GM21423 (cell line): ENCODE results near the gene JADE1.

Experiments used
- ATAC-seq: cut with Tn5 transposase; IDR thresholded peaks from one replicate; pipeline ENCODE4 v1.9.1; 2021; ENCODE audit warnings: mild to moderate bottlenecking, moderate library complexity; ENCODE audit not compliant: unreplicated experiment

Gene JADE1

GRCh38 chr4:128810331-128810870 lies 901 bp downstream of the JADE1 start:
- no peak for ATAC-seq

GRCh38 chr4:128810871-128811570 lies 1.5 kb downstream of the JADE1 start:
- ATAC-seq: peak; percentile 47

- peak; percentile 48 for ATAC-seq
Observed at GRCh38 chr4:128811571-128812441, 2.3 kb downstream of the JADE1 start.

- ATAC-seq: peak; percentile 1
Observed at GRCh38 chr4:128812442-128813235, 3.1 kb downstream of the JADE1 start.

- ATAC-seq: no peak
Observed at GRCh38 chr4:128813965-128814364, 4.5 kb downstream of the JADE1 start.

- ATAC-seq: no peak
Observed at GRCh38 chr4:128818442-128818841, 8.9 kb downstream of the JADE1 start.

GRCh38 chr4:128819082-128819742 lies 9.7 kb downstream of the JADE1 start:
- no peak for ATAC-seq

DNA sequence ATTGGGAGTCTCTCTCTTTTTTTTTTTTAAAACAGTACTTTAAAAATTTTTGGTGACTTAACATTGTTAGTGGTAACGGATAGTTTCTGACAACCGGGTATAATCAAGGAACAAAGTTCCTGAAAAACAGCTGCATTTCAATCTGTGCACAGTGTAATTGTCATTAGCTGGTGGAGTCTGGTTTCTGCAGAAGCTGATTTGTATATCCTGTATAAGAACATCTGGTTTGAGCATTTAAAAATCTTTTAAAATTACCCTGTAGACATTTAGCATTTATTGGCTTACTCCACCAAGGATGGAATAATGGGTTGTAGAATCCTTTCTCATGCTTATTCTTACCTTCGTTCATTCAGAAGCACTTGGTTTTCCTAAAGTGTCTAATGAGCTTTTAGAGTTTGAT lies 11.2 kb downstream of the JADE1 start:
- no peak for ATAC-seq

DNA sequence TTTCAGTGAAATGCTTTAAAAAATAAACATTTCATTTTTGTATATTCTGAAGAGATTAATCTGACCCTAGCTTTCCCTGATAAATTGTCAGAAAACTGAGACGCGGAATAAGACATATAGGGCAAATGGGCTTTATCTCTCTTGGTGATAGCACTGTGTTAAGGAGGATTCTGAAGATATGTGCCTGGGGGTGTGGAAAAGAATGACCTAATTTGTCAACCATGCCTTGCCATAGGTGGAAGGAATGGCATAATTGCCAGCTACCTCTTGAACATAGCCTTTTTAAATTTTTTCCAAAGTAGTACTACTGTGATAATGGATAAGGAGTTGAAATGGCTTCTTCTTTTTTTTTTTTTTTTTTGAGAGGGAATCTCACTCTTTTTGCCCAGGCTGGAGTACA lies 11.7 kb downstream of the JADE1 start:
- ATAC-seq: no peak

- ATAC-seq: no peak
Observed at GRCh38 chr4:128823025-128823661, 13.6 kb downstream of the JADE1 start.

DNA sequence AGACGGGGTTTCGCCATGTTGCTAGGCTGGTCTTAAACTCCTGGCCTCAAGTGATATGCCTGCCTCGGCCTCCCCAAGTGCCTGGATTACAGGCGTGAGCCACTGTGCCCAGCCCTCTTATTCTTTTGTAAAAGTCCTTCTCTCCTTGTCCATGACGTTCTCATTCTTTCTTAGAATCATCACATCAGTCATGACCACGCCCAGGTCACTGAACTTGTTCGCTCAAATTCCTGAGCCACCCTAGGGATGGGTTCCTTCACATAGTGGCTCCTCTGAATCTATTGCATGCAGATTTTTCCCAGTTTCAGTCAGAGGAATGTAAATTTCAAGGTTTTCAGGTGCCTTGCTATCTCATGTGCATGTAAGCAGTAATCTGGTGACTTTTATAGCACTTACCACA lies 15.7 kb downstream of the JADE1 start:
- no peak for ATAC-seq

DNA sequence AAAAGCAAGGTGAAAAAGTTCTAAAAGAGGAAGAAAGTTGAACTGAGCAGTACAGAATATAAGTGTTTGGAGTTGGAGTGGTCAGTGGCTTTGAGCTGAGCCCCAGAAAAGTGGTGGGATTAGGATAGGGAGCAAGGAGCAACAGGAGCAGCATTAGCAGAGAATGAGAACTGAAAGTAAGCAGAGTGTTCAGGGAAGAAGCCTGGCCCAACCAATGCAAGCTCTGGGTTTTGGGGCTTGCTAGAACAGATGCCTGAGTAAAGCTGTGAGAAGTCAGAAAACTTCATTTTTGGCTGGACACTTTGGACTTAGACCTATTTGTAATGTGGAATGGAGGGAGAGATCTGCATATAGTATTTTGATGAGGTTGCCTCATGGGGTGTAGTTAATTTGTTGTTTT lies 17.8 kb downstream of the JADE1 start:
- ATAC-seq: peak; percentile 26

DNA sequence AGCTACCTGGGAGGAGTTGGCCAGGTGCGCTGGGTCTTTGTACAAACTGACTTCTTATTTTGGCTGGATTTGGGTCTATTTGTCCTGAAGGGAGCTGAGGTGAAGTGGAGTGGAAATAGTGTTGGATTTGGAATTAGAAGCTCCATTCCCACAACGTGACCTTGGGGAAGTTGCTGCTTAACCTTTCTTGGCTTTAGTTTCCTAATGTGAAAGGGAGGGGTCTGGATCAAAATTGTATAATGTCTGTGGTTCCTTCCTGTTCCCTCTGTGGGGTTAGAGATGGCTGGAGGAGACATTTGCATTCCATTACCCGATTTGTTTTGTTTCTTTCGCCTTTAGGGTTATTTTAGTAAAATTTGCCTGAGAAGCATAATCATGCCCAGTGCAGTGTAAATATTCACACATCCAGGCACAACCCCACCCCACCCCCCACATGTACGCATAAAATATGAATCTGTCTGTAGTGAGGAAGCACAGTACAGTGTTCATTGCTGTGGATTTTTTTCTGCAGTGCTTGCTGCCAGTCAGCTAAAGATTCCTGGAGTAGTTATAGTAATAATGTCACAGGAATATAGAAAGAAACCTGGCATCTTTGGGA lies 21.5 kb downstream of the JADE1 start:
- ATAC-seq: no peak

GRCh38 chr4:128831531-128832242 lies 22.2 kb downstream of the JADE1 start:
- ATAC-seq: peak; percentile 61

- peak; percentile 29 for ATAC-seq
Observed at GRCh38 chr4:128832243-128832625, 22.7 kb downstream of the JADE1 start.

DNA sequence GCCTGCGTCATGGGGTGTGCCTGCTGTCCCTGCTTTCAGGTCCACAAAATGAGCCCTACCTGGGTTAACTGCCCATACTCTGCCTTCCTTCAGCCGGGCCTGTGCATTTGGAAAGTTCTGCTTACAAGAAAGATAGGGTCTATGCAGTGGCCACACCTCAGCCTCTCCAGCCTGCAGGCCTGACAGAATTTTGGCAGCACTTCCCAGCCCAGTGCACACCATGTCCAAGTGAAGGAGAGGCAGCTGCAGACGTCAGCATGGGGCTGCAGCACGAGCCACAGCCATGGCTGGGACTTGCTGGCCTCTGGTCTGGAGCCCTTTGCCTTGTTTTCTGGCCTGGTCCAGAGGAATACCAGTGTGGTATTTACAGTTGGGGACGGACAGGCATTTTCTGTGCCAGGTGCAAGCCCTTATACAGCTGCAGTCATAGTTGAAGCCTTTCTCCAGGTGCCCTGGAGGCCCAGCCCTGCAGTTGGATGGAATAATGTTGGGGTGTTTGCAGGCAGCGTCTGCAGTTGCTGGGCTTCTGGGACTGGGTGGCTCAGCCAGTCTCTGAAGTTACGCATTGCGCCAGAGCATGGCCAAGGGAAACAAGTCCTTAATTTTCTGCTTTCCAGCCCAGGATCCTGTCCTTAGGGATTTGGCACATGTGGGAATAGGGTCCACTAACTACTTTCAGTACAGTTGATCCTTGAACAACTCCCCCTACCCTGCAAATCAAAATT lies 26.2 kb downstream of the JADE1 start:
- ATAC-seq: no peak

DNA sequence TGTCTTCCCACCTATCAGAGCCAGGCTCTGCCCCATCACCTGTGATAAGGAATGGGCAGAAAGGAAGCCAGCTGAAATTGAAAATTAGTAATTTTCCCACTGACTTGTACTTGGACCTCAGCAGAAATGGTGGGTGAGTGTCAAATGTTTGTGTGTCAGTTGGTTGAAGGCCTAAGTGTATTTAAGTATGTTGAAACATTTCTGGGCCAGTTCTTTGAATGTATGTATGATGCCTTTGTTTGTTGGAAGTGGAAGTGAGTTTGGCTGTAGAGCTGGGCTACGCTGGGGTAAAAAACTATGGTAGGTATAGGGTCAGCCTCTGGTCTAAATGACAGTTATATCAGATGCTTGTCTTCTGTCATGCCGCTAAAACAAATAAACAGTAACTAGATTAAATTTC lies 27.7 kb downstream of the JADE1 start:
- ATAC-seq: no peak

DNA sequence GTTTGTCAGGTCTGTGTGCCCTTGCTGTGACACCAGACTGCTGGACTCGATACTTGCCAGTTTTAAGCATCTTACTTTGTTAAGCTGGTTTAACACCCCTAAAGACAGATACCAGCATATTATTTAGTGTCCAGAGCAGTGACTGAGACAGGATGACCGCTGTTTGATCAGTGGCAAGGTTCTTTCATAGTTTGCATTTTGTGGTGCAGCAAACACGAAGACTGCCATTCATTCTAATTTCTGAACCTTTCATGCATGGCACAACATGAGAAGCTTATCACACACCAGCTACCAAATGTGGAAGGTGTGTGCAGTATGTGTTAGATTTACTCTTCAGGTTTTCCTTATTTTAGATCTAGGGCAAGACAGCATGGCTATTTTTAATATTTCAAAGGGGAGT lies 28.2 kb downstream of the JADE1 start:
- ATAC-seq: no peak
